Measurements from ENCODE around the gene PRR23E. TPM values are rescaled to one million over a fixed set of nuclear protein-coding genes. Genes with fewer than 3 reads are reported as not detected.

PRR23E gene
- total RNA-seq, 1 donor from 2014 or later: not detected

GRCh38 chr3:127152684-127153505 is 40.0 kb upstream of the PRR23E start:
- Mint-ChIP-seq H3K4me3 (ENCODE audit: unreplicated experiment) (no peak overlapping the region), H3K27ac (ENCODE audit: unreplicated experiment) (no peak overlapping the region), H3K4me1 (ENCODE audit: low read depth, unreplicated experiment) (peaks cover 5% of the 10 kb centered on the region), H3K36me3 (ENCODE audit: low read depth, unreplicated experiment) (no peaks in the 10 kb centered on the region), H3K9me3 (ENCODE audit: unreplicated experiment) (no peaks in the 10 kb centered on the region), H3K27me3 (ENCODE audit: low read depth, unreplicated experiment) (peaks cover 14% of the 10 kb centered on the region)
- no peak for TF ChIP-seq EZH2 (IDR thresholded peaks at IDR 0.05; ENCODE audit: insufficient read depth, low read length)
- TF ChIP-seq CTCF (IDR thresholded peaks at IDR 0.05; ENCODE audit: insufficient read depth, low read depth, low read length): no peak
- no peaks in the 10 kb centered on the region for H3K36me3 ChIP-seq (ENCODE audit: insufficient read depth, low read length)
- no peak for DNase-seq (ENCODE audit: low read depth)
- no peak overlapping the region for H2AFZ ChIP-seq (ENCODE audit: low read depth, low read length)
- no peaks in the 10 kb centered on the region for H3K27me3 ChIP-seq (ENCODE audit: insufficient read depth, low read length)
- no peaks in the 10 kb centered on the region for H4K20me1 ChIP-seq (ENCODE audit: insufficient read depth, low read length)
- no peak for FAIRE-seq
- no peak overlapping the region for H3K4me2 ChIP-seq (ENCODE audit: low read length)
- H3K79me2 ChIP-seq (ENCODE audit: insufficient read depth, low read length): no peaks in the 10 kb centered on the region
- H3K27ac ChIP-seq (ENCODE audit: low read depth, low read length): no peak overlapping the region
- H3K9me3 ChIP-seq (ENCODE audit: insufficient read depth, low read depth, low read length): no peaks in the 10 kb centered on the region
- no peaks in the 10 kb centered on the region for H3K4me1 ChIP-seq (ENCODE audit: insufficient read depth, low read length)
- H3K9ac ChIP-seq (ENCODE audit: low read length): no peak overlapping the region
- H3K4me3 ChIP-seq (ENCODE audit: insufficient read depth, low read depth, low read length): no peak overlapping the region

- FAIRE-seq (no peak), DNase-seq (ENCODE audit: low read depth) (no peak)
- Histone ChIP-seq H4K20me1 (ENCODE audit: insufficient read depth, low read length) (no peaks in the 10 kb centered on the region), H3K4me3 (ENCODE audit: insufficient read depth, low read depth, low read length) (no peak overlapping the region), H3K27ac (ENCODE audit: low read depth, low read length) (no peak overlapping the region), H3K9ac (ENCODE audit: low read length) (no peak overlapping the region), H2AFZ (ENCODE audit: low read depth, low read length) (no peak overlapping the region), H3K27me3 (ENCODE audit: insufficient read depth, low read length) (no peaks in the 10 kb centered on the region), H3K79me2 (ENCODE audit: insufficient read depth, low read length) (no peaks in the 10 kb centered on the region), H3K4me1 (ENCODE audit: insufficient read depth, low read length) (no peaks in the 10 kb centered on the region), H3K9me3 (ENCODE audit: insufficient read depth, low read depth, low read length) (no peaks in the 10 kb centered on the region), H3K36me3 (ENCODE audit: insufficient read depth, low read length) (no peaks in the 10 kb centered on the region), H3K4me2 (ENCODE audit: low read length) (no peak overlapping the region)
- no peak overlapping the region for H3K27ac Mint-ChIP-seq (ENCODE audit: unreplicated experiment)
- H3K4me3 Mint-ChIP-seq (ENCODE audit: unreplicated experiment): no peak overlapping the region
- no peaks in the 10 kb centered on the region for H3K36me3 Mint-ChIP-seq (ENCODE audit: low read depth, unreplicated experiment)
- H3K9me3 Mint-ChIP-seq (ENCODE audit: unreplicated experiment): no peaks in the 10 kb centered on the region
- no peak for TF ChIP-seq EZH2 (IDR thresholded peaks at IDR 0.05; ENCODE audit: insufficient read depth, low read length)
- TF ChIP-seq CTCF (IDR thresholded peaks at IDR 0.05; ENCODE audit: insufficient read depth, low read depth, low read length): no peak
- H3K27me3 Mint-ChIP-seq (ENCODE audit: low read depth, unreplicated experiment): peaks cover 14% of the 10 kb centered on the region
- H3K4me1 Mint-ChIP-seq (ENCODE audit: low read depth, unreplicated experiment): peaks cover 5% of the 10 kb centered on the region
Measured at GRCh38 chr3:127153506-127153815, 39.5 kb upstream of the PRR23E start.

- H3K27me3 Mint-ChIP-seq (ENCODE audit: low read depth, unreplicated experiment): peaks cover 6% of the 10 kb centered on the region
- H4K20me1 ChIP-seq (ENCODE audit: insufficient read depth, low read length): no peaks in the 10 kb centered on the region
- H3K79me2 ChIP-seq (ENCODE audit: insufficient read depth, low read length): no peaks in the 10 kb centered on the region
- H3K36me3 Mint-ChIP-seq (ENCODE audit: low read depth, unreplicated experiment): no peaks in the 10 kb centered on the region
- no peak overlapping the region for H3K4me3 ChIP-seq (ENCODE audit: insufficient read depth, low read depth, low read length)
- H3K4me1 ChIP-seq (ENCODE audit: insufficient read depth, low read length): no peaks in the 10 kb centered on the region
- no peak overlapping the region for H3K4me2 ChIP-seq (ENCODE audit: low read length)
- no peaks in the 10 kb centered on the region for H3K36me3 ChIP-seq (ENCODE audit: insufficient read depth, low read length)
- TF ChIP-seq EZH2 (IDR thresholded peaks at IDR 0.05; ENCODE audit: insufficient read depth, low read length): no peak
- TF ChIP-seq CTCF (IDR thresholded peaks at IDR 0.05; ENCODE audit: insufficient read depth, low read depth, low read length): no peak
- DNase-seq (ENCODE audit: low read depth): no peak
- H3K4me1 Mint-ChIP-seq (ENCODE audit: low read depth, unreplicated experiment): peaks cover 5% of the 10 kb centered on the region
- no peak overlapping the region for H3K4me3 Mint-ChIP-seq (ENCODE audit: unreplicated experiment)
- H2AFZ ChIP-seq (ENCODE audit: low read depth, low read length): no peak overlapping the region
- H3K9me3 Mint-ChIP-seq (ENCODE audit: unreplicated experiment): no peaks in the 10 kb centered on the region
- H3K27ac ChIP-seq (ENCODE audit: low read depth, low read length): no peak overlapping the region
- H3K27me3 ChIP-seq (ENCODE audit: insufficient read depth, low read length): peaks cover 6% of the 10 kb centered on the region
- no peaks in the 10 kb centered on the region for H3K9me3 ChIP-seq (ENCODE audit: insufficient read depth, low read depth, low read length)
- H3K9ac ChIP-seq (ENCODE audit: low read length): no peak overlapping the region
- no peak overlapping the region for H3K27ac Mint-ChIP-seq (ENCODE audit: unreplicated experiment)
- no peak for FAIRE-seq
Measured at GRCh38 chr3:127156338-127157050, 36.4 kb upstream of the PRR23E start.

All from astrocyte (in vitro differentiated cells and primary cell).